K562 (cell line): Measurements from ENCODE around the gene FILIP1L. TPM values are rescaled to one million over a fixed set of nuclear protein-coding genes. Genes with fewer than 3 reads are reported as not detected.

ENCODE experiments used
- ATAC-seq: fragments of 200-7000 bp; cut with Tn5 transposase; 3 replicates; pipeline ENCODE4 v1.9.1; 2020; ENCODE audit warnings: moderate library complexity
- BruUV-seq: library from RNA; stranded (reverse); fragments of 400-500 nt; replicated peaks from 2 replicates; lab custom pipeline; 2021; lab: Mats Ljungman, UMichigan
- CTCF ChIA-PET: fragments of 300-600 bp; formaldehyde crosslinking; extraction: SDS; loops from one replicate; lab custom pipeline; 2021; ENCODE audit warnings: low intra/inter-chr PET ratio; lab: Yijun Ruan, JAX
- POLR2A ChIA-PET: fragments of 300-600, 350-650 bp; sonication (Branson Sonifier 250); formaldehyde crosslinking; extraction: SDS; loops from one replicate; lab custom pipeline; 2021; ENCODE audit warnings: antibody characterized with exemption, inconsistent platforms; lab: Yijun Ruan, JAX
- DNase-seq, 4 experiments: peaks; one replicate each; pipeline versions ENCODE4 v3.0.0 to v3.0.0-alpha.2; 2011 to 2018; ENCODE audit warnings: low spot score in 3 of 4, mixed read lengths in 3 of 4; ENCODE audit errors: extremely low read depth in 1 of 4
- FAIRE-seq: peaks from 2 replicates; lab custom pipeline; 2011; peaks lifted over from hg19 to GRCh38; lab: Jason Lieb, UNC
- H2AFZ ChIP-seq: 2 replicates; pipeline ENCODE4 v1.6.0; 2011; ENCODE audit warnings: low read depth, low read length, control low read depth, inconsistent platforms
- H3K27ac ChIP-seq: fragments of 200-600 bp; 3 replicates; pipeline ENCODE4 v1.8.0; 2011; ENCODE audit warnings: low read depth, mild to moderate bottlenecking, control low read depth, inconsistent platforms, low read length, moderate library complexity, mixed read lengths; ENCODE audit errors: extremely low read depth
- H3K27me3 ChIP-seq, 2 experiments: fragments of 300-600 bp in 1 of 2; 2 replicates in 1 of 2; 3 replicates in 1 of 2; pipeline versions ENCODE4 v1.6.0 to v1.8.0; 2011; ENCODE audit warnings: inconsistent platforms in 2 of 2, low read length in 2 of 2, mild to moderate bottlenecking in 1 of 2, mixed read lengths in 1 of 2, moderate library complexity in 1 of 2; ENCODE audit not compliant: control insufficient read depth in 2 of 2, insufficient read depth in 2 of 2
- H3K36me3 ChIP-seq: fragments of 300-600 bp; 3 replicates; pipeline ENCODE4 v1.8.0; 2011; ENCODE audit warnings: mild to moderate bottlenecking, low read length, inconsistent platforms; ENCODE audit not compliant: control insufficient read depth, insufficient read depth
- H3K4me1 ChIP-seq, 2 experiments: fragments of 200-600 bp in 1 of 2; replicated peaks in 1 of 2; 2 replicates in 1 of 2; 3 replicates in 1 of 2; pipeline versions ENCODE4 v1.5.1 to v1.8.0; 2011; ENCODE audit warnings: inconsistent platforms in 2 of 2, low read length in 2 of 2, mild to moderate bottlenecking in 1 of 2, mixed read lengths in 1 of 2, moderate library complexity in 1 of 2; ENCODE audit not compliant: control insufficient read depth in 2 of 2, insufficient read depth in 2 of 2
- H3K4me2 ChIP-seq: 2 replicates; pipeline ENCODE4 v1.6.1; 2011; ENCODE audit warnings: low read length, control low read depth, inconsistent platforms, mixed read lengths; ENCODE audit not compliant: insufficient read depth
- H3K4me3 ChIP-seq: fragments of 200-600 bp; sonication (generic), shearing (Covaris generic); 2 replicates; pipeline ENCODE4 v1.5.1; 2016; ENCODE audit warnings: control low read depth, inconsistent platforms
- H3K79me2 ChIP-seq: fragments of 200-600 bp; 3 replicates; pipeline ENCODE4 v1.8.0; 2011; ENCODE audit warnings: low read length, inconsistent platforms; ENCODE audit not compliant: control insufficient read depth, insufficient read depth
- H3K9ac ChIP-seq, 2 experiments: 2 replicates each; pipeline versions ENCODE4 v1.6.0 to v1.6.1; 2011; ENCODE audit warnings: low read depth in 2 of 2, low read length in 2 of 2, control low read depth in 1 of 2, inconsistent platforms in 1 of 2, mild to moderate bottlenecking in 1 of 2, mixed read lengths in 1 of 2; ENCODE audit not compliant: insufficient read depth in 1 of 2
- H3K9me1 ChIP-seq: one replicate; pipeline ENCODE4 v1.6.0; 2011; ENCODE audit warnings: inconsistent platforms, mild to moderate bottlenecking, low read length, moderate library complexity; ENCODE audit not compliant: control insufficient read depth, insufficient read depth
- H3K9me3 ChIP-seq: replicated peaks from 2 replicates; pipeline ENCODE4 v1.5.1; 2011; ENCODE audit warnings: low read depth, low read length, inconsistent platforms; ENCODE audit not compliant: control insufficient read depth, insufficient read depth
- H4K20me1 ChIP-seq: replicated peaks from 2 replicates; pipeline ENCODE4 v1.6.1; 2011; ENCODE audit warnings: low read length, inconsistent platforms, mixed read lengths; ENCODE audit not compliant: control insufficient read depth, insufficient read depth
- BRD4 ChIP-seq: fragments of 200-600 bp; sonication (generic); IDR thresholded peaks from 2 replicates; pipeline ENCODE4 v1.6.1; 2017; ENCODE audit warnings: inconsistent platforms
- ESRRB ChIP-seq: fragments of 250-450 bp; sonication (Bioruptor Pico); IDR thresholded peaks from 2 replicates; pipeline ENCODE4 v1.5.0; 2020; ENCODE audit warnings: mild to moderate bottlenecking, moderate library complexity, borderline replicate concordance
- ILK ChIP-seq: fragments of 450-650 bp; IDR thresholded peaks from 2 replicates; pipeline ENCODE4 v1.6.1; 2016; ENCODE audit warnings: missing genetic modification characterization, low read depth, mild to moderate bottlenecking, missing compliant biosample characterization, moderate library complexity, borderline replicate concordance
- SMAD1 ChIP-seq: fragments of 150-350 bp; IDR thresholded peaks from 2 replicates; pipeline ENCODE4 v1.6.1; 2014; ENCODE audit warnings: low read length, low read depth; ENCODE audit not compliant: partially characterized antibody
- WGBS: fragments of 100-300 bp; shearing (Covaris generic); methylation state at CpG from one replicate; pipeline ENCODE4 v1.1.6; 2016; ENCODE audit warnings: low coverage, mixed read lengths; ENCODE audit not compliant: insufficient coverage; ENCODE audit errors: missing lambda C conversion rate; 5-methylcytosine and 5-hydroxymethylcytosine counted together
- in situ Hi-C: fragments of 300-500 bp; cut with MboI; formaldehyde crosslinking; loops from 4 replicates; pipeline ENCODE4 v1.15.0; 2018; ENCODE audit warnings: inconsistent platforms, mixed read lengths
- intact Hi-C: fragments of 100-400 bp; cut with micrococcal nuclease; formaldehyde crosslinking; loops from 2 replicates; pipeline ENCODE4 v1.14.2; 2022
- polyA plus RNA-seq, 8 experiments: library from polyadenylated mRNA; depleted of rRNA in 4 of 8; stranded (reverse) in 5 of 8; unstranded in 3 of 8; fragments of >200 nt; fragmentation: Nextera tagmentation in 2 of 8; fragmentation: Illumina TruSeq in 1 of 8; extraction: Ambion mirVana in 2 of 8; extraction: Trizol in 1 of 8; gene quantifications; 2 replicates each; pipeline versions ENCODE4 v1.2.1 to v1.2.3, GENCODE V29; 2011 to 2014; ENCODE audit warnings: inconsistent platforms in 1 of 8, missing spikeins in 1 of 8
- total RNA-seq, 7 experiments: library from RNA; depleted of rRNA in 6 of 7; stranded (reverse); fragments of >200 nt in 6 of 7; fragmentation: Illumina TruSeq in 2 of 7; extraction: Trizol in 2 of 7; gene quantifications; 2 replicates each; pipeline versions ENCODE4 v1.2.1 to v1.2.3, GENCODE V29; 2011 to 2021; ENCODE audit warnings: low replicate concordance in 1 of 7
- TF ChIP-seq, protein P1 (sequence below): sonication (generic); formaldehyde crosslinking; IDR thresholded peaks from 2 replicates; pipeline ENCODE4 v1.8.1; 2022; ENCODE audit warnings: missing genetic modification reagents

FILIP1L gene
- total and polyA plus RNA-seq, 9 of the 15 experiments (the other 6 are each of a cell fraction or from before 2014, with no cell fraction given): 0.50 to 2.1 (median 1.1) TPM

DNA sequence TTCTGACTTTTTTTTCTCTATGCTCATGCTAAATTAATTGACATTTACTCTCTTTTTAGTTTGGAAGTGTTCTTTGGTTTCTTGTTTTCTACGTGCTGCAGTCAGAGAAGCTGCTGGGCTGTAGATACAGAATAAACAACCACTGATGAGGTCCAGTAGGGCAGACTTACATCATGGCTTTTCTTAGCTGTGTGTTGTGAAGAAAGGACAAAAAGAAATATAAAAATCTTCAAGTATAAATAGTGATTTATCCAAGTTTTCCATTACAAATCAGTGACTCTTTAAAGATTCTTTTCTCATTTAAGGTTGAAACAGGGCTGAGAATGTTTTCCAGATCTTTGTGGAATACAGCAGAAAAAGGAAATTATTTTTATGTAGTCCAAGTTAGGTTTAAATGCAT lies 174.4 kb downstream of the FILIP1L start:
- 71% methylated on average over 1 of the region's 1 CpG for WGBS

More for the DNA sequence above, 174.4 kb downstream of the FILIP1L start:
- TF ChIP-seq, protein P1, sequence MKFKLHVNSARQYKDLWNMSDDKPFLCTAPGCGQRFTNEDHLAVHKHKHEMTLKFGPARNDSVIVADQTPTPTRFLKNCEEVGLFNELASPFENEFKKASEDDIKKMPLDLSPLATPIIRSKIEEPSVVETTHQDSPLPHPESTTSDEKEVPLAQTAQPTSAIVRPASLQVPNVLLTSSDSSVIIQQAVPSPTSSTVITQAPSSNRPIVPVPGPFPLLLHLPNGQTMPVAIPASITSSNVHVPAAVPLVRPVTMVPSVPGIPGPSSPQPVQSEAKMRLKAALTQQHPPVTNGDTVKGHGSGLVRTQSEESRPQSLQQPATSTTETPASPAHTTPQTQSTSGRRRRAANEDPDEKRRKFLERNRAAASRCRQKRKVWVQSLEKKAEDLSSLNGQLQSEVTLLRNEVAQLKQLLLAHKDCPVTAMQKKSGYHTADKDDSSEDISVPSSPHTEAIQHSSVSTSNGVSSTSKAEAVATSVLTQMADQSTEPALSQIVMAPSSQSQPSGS (CRISPR knock-in tag): no peak
- TF ChIP-seq ILK (tag) (no peak), ESRRB (CRISPR knock-in tag) (no peak), SMAD1 (no peak), BRD4 (no peak)
- Histone ChIP-seq H3K27me3 (no peaks in the 10 kb centered on the region), H3K9me1 (no peaks in the 10 kb centered on the region), H4K20me1 (no peaks in the 10 kb centered on the region), H3K9ac (no peak overlapping the region), H2AFZ (no peak overlapping the region), H3K79me2 (no peaks in the 10 kb centered on the region), H3K4me3 (no peak overlapping the region), H3K4me1 (no peaks in the 10 kb centered on the region), H3K27ac (no peak overlapping the region), H3K9me3 (no peaks in the 10 kb centered on the region), H3K36me3 (no peaks in the 10 kb centered on the region), H3K4me2 (no peak overlapping the region)
- ChIA-PET POLR2A (interaction anchor here (0.6 to 1.9 kb wide), 2 partner anchors 10 to 11 kb away, joined by 3 to 7 read pairs; no protein-coding TSS in a partner anchor), CTCF (no interaction called here)
- BruUV-seq: no TSS peak
- intact Hi-C loops: no loop called here
- in situ Hi-C loops: no loop called here
- DNase-seq (no peak), FAIRE-seq (no peak), ATAC-seq (no peak)
